GM12878 (cell line): Measurements from ENCODE around the gene A3GALT2.

Experiments
- EGR1 ChIP-seq, 2 experiments: IDR thresholded peaks; 1 replicate in 1 of 2; 2 replicates in 1 of 2; pipeline ENCODE4 v1.6.1; 2011 to 2012; ENCODE audit warnings: low read depth in 2 of 2, low read length in 2 of 2, borderline replicate concordance in 1 of 2, mild to moderate bottlenecking in 1 of 2, moderate library complexity in 1 of 2
- EZH2 ChIP-seq: IDR thresholded peaks from 2 replicates; pipeline ENCODE4 v1.6.1; 2012; ENCODE audit warnings: low read depth, mild to moderate bottlenecking, control low read depth, inconsistent platforms, low read length, borderline replicate concordance; ENCODE audit not compliant: control insufficient read depth
- REST ChIP-seq: IDR thresholded peaks from 2 replicates; pipeline ENCODE4 v1.6.1; 2012; ENCODE audit warnings: mild to moderate bottlenecking, low read depth, low read length
- SP1 ChIP-seq: IDR thresholded peaks from one replicate; pipeline ENCODE4 v1.6.1; 2011; ENCODE audit warnings: low read depth, low read length
- SREBF2 ChIP-seq: IDR thresholded peaks from 2 replicates; pipeline ENCODE4 v1.6.1; 2012; ENCODE audit warnings: mild to moderate bottlenecking, low read length
- TAF1 ChIP-seq: IDR thresholded peaks from 2 replicates; pipeline ENCODE4 v1.6.1; 2011; ENCODE audit warnings: mild to moderate bottlenecking, low read depth, low read length, borderline replicate concordance
- TCF3 ChIP-seq: IDR thresholded peaks from 2 replicates; pipeline ENCODE4 v1.6.1; 2012; ENCODE audit warnings: low read depth, mild to moderate bottlenecking, low read length, borderline replicate concordance; ENCODE audit not compliant: insufficient read depth

DNA sequence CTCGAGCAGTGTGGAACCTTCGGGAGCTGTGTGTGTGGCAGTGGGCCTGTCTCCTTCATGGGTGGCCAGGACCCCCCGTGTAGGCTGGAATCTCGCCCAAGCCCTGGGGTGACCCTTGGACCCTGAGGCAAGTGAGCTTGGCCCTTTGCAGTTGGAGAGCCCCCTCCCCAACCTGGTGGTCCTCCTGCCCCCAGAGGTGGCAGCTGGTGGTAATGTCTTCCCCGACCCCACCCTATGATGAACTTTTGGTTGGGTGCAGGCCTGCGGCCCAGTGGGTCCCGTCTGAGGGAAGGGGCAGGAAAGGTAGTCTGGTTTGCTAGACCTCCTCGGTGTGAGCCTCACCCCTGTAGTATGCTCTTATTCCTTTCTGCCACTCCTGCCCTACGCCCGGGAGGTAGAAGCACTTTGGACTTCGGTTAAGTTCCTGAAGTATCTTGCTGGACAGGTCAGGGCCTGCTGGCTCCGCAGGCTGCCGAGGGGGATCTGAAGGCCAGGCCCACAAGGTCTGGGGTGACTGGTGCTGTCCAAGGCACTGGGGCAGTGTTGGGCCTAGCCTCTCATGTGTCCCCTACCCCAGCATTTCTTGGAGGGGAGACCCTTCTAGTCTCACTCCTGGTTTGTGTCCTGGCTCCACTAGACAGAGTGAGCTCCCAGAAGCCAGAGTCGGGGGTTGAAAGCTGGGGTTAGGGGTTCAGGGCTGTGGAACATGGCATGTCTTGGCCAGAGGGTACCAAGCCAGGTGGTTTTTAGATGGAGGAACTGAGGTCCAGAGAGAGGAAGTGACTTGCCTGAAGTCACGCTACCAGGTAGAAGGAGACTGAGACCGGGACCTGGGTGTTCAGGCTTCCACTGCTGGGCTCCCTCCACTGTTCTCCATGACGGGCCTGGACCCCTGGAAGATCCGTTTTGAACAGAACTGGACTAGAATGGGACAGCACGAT is 62.9 kb downstream of the A3GALT2 start:
- TF ChIP-seq SP1 = no peak
- no peak for TF ChIP-seq EZH2
- TF ChIP-seq EGR1 (IDR thresholded peaks at IDR 0.05; ENCODE audit: borderline replicate concordance in 1 of 2, low read depth in 2 of 2, low read length in 2 of 2) = no peak
- no peak for TF ChIP-seq TAF1
- TF ChIP-seq REST = no peak
- no peak for TF ChIP-seq TCF3
- no peak for TF ChIP-seq SREBF2
